Body of pancreas (tissue), 4 donors: Measurements from ENCODE around the gene HNRNPAB.

Experiments
- POLR2A ChIP-seq, 3 donors: fragments of 450-650 bp; IDR thresholded peaks; one replicate each; pipeline ENCODE4 v1.6.1; 2016; ENCODE audit warnings: antibody characterized with exemption in 3 of 3, mild to moderate bottlenecking in 2 of 3
- TF ChIP-seq, protein P1 (sequence below), 7 experiments: fragments of 450-650 bp in 4 of 7; fragments of 200-600 bp in 3 of 7; sonication (generic) in 3 of 7; IDR thresholded peaks; one replicate each; pipeline ENCODE4 v1.5.1; 2016 to 2019; ENCODE audit warnings: antibody characterized with exemption in 7 of 7

DNA sequence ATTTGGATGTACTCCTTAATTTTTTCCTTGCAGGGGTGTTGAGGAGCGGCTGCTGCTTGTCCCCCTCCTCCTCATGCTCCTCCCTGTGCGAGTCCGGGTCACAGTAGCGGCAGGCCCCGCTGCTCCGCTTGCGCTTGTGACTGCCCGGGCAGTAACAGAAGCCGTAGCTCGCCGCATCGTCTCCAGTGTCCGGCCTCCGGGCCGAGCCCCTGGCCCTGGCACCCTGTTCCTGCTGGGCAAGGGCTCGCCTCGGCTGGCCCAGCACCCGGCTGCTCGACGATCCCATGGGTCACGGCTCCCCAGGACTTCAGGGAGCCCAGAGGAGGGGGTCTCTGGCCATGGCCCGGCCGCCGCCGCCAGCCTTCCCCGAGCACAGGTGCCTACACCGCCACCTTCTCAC is 17.3 kb upstream of the HNRNPAB start, which contains the start of gene GMCL2:
- TF ChIP-seq, protein P1, sequence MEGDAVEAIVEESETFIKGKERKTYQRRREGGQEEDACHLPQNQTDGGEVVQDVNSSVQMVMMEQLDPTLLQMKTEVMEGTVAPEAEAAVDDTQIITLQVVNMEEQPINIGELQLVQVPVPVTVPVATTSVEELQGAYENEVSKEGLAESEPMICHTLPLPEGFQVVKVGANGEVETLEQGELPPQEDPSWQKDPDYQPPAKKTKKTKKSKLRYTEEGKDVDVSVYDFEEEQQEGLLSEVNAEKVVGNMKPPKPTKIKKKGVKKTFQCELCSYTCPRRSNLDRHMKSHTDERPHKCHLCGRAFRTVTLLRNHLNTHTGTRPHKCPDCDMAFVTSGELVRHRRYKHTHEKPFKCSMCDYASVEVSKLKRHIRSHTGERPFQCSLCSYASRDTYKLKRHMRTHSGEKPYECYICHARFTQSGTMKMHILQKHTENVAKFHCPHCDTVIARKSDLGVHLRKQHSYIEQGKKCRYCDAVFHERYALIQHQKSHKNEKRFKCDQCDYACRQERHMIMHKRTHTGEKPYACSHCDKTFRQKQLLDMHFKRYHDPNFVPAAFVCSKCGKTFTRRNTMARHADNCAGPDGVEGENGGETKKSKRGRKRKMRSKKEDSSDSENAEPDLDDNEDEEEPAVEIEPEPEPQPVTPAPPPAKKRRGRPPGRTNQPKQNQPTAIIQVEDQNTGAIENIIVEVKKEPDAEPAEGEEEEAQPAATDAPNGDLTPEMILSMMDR (IDR thresholded peaks at IDR 0.05), result no peak
- TF ChIP-seq POLR2A (IDR thresholded peaks at IDR 0.05), result no peak
